ENCODE data around the gene LITAFD. TPM values are rescaled to one million over a fixed set of nuclear protein-coding genes. Genes with fewer than 3 reads are reported as not detected.

The LITAFD gene
- polyA plus RNA-seq, 1 of the 3 experiments (the other 2 are of a cell fraction), result not detected

DNA sequence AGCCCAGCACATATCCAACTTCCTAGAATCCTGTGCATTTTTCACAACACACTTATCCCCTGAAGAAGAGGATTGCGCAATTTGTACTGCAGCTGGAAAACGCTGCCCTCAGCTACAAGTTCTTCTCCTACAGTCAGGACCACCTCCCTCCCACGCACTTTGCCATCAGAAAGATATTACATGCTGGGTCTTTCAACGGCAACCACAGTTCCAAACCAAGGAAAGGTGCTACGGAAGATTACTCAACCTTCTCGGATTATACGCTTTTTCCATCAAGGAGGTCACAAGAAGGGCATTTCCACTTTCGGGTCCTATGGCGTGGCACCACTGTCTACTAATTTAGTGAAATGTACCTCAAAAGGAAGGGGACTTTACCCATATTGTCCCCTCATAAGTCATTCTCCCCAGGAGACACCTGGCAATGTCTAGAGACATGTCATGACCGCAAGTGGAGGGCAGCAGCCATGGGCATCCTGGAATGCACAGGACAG, 46.4 kb downstream of the LITAFD start (continued):
- TF ChIP-seq CTCF (IDR thresholded peaks at IDR 0.05), result no peak
- no peak for TF ChIP-seq FOXJ3 (CRISPR knock-in tag; IDR thresholded peaks at IDR 0.05)
- TF ChIP-seq RCOR1 (IDR thresholded peaks at IDR 0.05; ENCODE audit: low read length), result no peak
- TF ChIP-seq, protein P1, sequence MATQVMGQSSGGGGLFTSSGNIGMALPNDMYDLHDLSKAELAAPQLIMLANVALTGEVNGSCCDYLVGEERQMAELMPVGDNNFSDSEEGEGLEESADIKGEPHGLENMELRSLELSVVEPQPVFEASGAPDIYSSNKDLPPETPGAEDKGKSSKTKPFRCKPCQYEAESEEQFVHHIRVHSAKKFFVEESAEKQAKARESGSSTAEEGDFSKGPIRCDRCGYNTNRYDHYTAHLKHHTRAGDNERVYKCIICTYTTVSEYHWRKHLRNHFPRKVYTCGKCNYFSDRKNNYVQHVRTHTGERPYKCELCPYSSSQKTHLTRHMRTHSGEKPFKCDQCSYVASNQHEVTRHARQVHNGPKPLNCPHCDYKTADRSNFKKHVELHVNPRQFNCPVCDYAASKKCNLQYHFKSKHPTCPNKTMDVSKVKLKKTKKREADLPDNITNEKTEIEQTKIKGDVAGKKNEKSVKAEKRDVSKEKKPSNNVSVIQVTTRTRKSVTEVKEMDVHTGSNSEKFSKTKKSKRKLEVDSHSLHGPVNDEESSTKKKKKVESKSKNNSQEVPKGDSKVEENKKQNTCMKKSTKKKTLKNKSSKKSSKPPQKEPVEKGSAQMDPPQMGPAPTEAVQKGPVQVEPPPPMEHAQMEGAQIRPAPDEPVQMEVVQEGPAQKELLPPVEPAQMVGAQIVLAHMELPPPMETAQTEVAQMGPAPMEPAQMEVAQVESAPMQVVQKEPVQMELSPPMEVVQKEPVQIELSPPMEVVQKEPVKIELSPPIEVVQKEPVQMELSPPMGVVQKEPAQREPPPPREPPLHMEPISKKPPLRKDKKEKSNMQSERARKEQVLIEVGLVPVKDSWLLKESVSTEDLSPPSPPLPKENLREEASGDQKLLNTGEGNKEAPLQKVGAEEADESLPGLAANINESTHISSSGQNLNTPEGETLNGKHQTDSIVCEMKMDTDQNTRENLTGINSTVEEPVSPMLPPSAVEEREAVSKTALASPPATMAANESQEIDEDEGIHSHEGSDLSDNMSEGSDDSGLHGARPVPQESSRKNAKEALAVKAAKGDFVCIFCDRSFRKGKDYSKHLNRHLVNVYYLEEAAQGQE (IDR thresholded peaks at IDR 0.05; ENCODE audit: low read depth, low read length), result no peak

GRCh38 chr16:8929086-8929748, 47.1 kb downstream of the LITAFD start:
- Histone ChIP-seq H3K79me2 (ENCODE audit: insufficient read depth) (peaks cover 100% of the 10 kb centered on the region), H3K9me2 (no peaks in the 10 kb centered on the region), H3K4me3 (ENCODE audit: low read depth in 2 of 2, low read length in 1 of 2) (no peak overlapping the region), H3K27ac (ENCODE audit: low read depth in 2 of 2, low read length in 1 of 2) (no peak overlapping the region), H2AFZ (ENCODE audit: low read depth) (no peak overlapping the region), H3K36me3 (replicated peaks in 1 of 2; ENCODE audit: control insufficient read depth in 1 of 2, insufficient read depth in 2 of 2, low read length in 1 of 2) (peaks cover 21 to 34% of the 10 kb centered on the region in 2 experiments), H3K27me3 (ENCODE audit: insufficient read depth) (no peaks in the 10 kb centered on the region), H3K9me3 (no peaks in the 10 kb centered on the region), H3F3A (replicated peaks; ENCODE audit: insufficient read depth) (no peaks in the 10 kb centered on the region), H3K4me1 (ENCODE audit: control insufficient read depth in 1 of 2, insufficient read depth in 2 of 2, low read depth in 1 of 2, low read length in 1 of 2) (no peaks in the 10 kb centered on the region; a peak in 1 of 4 replicates), H4K20me1 (ENCODE audit: insufficient read depth) (peaks cover 100% of the 10 kb centered on the region), H3K4me2 (no peak overlapping the region), H3K9ac (no peak overlapping the region)
- TF ChIP-seq NFIC (IDR thresholded peaks at IDR 0.05; ENCODE audit: borderline replicate concordance) (no peak), JUND (IDR thresholded peaks at IDR 0.05) (no peak), GABPA (IDR thresholded peaks at IDR 0.05; ENCODE audit: low read depth) (no peak), ELF1 (IDR thresholded peaks at IDR 0.05) (no peak), RFX5 (IDR thresholded peaks at IDR 0.05; ENCODE audit: low read length) (no peak), SIN3A (IDR thresholded peaks at IDR 0.05; ENCODE audit: borderline replicate concordance, low read depth, low read length) (no peak), PBX3 (IDR thresholded peaks at IDR 0.05) (no peak), YY1 (IDR thresholded peaks at IDR 0.05; ENCODE audit: low read depth) (no peak), TAF1 (IDR thresholded peaks at IDR 0.05; ENCODE audit: borderline replicate concordance, low read depth, low read length) (no peak)
- TF ChIP-seq, protein P1 (IDR thresholded peaks at IDR 0.05; ENCODE audit: low read depth, low read length), result no peak
- ChIA-PET CTCF (interaction anchor here (1.0 to 1.4 kb wide), 3 partner anchors 11 to 80 kb away, joined by 3 to 5 read pairs (median 4); no protein-coding TSS in a partner anchor), POLR2A (no interaction called here)
- 95% methylated on average over 17 of the region's 17 CpGs for WGBS (ENCODE audit: low lambda C conversion rate)
- no peak for DNase-seq
